ENCODE data around the gene ITPA.
A peak's percentile ranks its signal among the peaks of the same experiment; 100 is the strongest.
"Not testable (repeated sequence)": the region's sequence is repeated elsewhere in the genome, so short reads cannot be mapped to it uniquely, and the experiment has no call there.

ITPA gene

DNA sequence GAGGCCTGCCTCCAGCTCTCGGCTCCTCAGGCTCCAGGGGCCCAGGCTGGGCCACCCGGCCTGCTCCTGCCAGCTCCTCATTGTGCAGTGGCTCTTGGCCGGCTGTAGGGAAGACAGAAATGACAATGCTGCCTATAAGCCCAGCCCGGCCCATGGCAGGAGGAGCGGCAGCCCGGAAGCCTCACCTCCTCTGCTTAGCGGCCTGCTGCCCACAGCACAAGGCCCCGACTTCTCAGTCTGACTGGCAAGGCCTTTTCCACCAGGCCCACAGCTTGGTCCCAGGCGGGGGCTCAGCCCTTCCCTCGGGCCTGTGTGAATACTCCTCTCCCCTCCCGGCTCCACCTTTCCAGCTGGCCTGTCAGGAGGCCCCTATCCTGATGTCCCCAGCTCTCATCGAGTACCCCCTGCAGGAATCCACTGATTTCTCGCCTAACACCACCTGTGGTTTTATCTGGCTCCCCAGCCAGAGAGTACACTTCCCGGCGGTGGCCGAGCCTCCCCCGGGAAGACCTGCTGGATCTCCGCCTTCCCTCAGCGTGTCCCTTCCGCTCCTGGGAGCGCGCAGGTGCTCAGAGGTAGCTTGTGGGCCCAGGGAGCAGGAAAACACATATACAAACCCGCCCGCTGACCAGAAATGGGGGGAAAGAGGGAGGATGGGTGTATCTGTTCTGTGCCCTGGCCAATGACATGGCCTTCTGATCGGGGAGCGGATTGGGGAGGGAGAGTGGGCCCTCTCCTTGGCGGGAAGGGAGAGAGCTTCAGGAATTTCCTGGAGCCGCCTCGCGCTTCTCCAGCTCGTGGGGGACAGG, 5.8 kb upstream of the ITPA start:
- in situ Hi-C loops (cut with MboI; ENCODE audit: low pct_unique_long_range_greater_than_20kb, low sequenced_read_pairs, unreplicated experiment): no loop called here
- DNase-seq (ENCODE audit: low spot score): peak; percentile 76
- TF ChIP-seq, protein P1, sequence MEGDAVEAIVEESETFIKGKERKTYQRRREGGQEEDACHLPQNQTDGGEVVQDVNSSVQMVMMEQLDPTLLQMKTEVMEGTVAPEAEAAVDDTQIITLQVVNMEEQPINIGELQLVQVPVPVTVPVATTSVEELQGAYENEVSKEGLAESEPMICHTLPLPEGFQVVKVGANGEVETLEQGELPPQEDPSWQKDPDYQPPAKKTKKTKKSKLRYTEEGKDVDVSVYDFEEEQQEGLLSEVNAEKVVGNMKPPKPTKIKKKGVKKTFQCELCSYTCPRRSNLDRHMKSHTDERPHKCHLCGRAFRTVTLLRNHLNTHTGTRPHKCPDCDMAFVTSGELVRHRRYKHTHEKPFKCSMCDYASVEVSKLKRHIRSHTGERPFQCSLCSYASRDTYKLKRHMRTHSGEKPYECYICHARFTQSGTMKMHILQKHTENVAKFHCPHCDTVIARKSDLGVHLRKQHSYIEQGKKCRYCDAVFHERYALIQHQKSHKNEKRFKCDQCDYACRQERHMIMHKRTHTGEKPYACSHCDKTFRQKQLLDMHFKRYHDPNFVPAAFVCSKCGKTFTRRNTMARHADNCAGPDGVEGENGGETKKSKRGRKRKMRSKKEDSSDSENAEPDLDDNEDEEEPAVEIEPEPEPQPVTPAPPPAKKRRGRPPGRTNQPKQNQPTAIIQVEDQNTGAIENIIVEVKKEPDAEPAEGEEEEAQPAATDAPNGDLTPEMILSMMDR (IDR thresholded peaks at IDR 0.05; ENCODE audit: extremely low read depth, insufficient read depth, missing control alignments): no peak

DNA sequence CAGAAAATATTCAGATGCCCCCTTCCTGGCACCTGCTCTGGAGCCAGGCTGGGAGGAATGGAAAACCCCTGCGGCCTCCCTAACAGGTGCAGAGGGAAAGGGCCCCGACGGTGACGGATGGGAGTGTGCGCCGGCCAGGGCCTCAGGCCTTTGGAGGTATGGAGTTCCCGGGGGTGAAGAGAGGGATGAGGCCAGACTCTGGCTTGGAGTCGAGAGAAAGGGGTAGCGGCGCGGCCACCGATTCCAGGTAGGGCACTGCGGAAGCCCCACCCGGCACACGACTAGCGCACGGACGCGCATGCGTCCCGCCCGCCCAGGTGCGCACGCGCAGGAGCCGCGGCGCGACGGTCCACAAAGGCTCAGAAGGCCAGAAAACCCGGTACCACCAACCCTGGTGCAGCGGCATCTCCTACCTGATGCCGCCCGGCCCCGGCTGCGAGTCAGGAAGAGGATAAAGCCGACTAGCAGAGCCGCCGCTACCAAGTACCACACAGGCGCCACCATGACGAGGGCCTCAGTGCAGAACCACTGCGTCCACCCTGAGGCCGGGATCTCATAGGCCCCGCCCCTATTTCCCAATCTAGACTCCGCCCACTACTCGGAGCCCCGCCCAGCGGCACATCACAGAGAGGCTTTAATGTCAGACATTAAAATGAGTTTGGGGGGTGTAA, 5.0 kb upstream of the ITPA start, which contains the start of gene DDRGK1:
Gene DDRGK1 (minus strand): TSS at position 559 of the 671 bp plus-strand sequence. CDS start 55 bp downstream, at position 504.
- TF ChIP-seq, protein P1 (IDR thresholded peaks at IDR 0.05; ENCODE audit: extremely low read depth, insufficient read depth, missing control alignments): no peak
- peak; percentile 94 for DNase-seq (ENCODE audit: low spot score)
- in situ Hi-C loops (cut with MboI; ENCODE audit: low pct_unique_long_range_greater_than_20kb, low sequenced_read_pairs, unreplicated experiment): no loop called here

DNA sequence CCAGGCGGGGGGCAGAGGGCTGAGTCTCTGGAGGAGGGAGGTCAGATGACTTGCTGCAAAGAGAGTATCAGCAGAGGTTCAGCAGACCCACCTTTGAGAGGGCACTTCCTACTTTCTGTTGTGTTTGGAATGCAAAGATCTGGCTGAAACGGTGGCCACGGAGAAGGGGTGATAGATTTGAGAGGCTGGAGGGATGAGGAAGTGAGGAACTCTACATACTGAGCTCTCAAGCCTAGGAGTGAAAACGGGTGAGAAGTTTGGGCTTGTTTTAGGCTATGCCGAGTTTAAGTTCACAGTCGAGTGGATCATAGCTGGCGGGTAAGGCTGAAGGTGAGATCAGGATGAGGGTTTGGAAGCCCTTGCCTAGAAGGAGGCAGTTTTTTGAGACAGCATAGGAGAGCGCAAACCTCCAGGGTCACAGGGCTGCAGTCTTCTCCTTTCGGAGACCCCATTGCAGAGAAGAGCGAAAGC, 477 bp upstream of the ITPA start:
- DNase-seq (ENCODE audit: low spot score): no peak
- TF ChIP-seq, protein P1 (IDR thresholded peaks at IDR 0.05; ENCODE audit: extremely low read depth, insufficient read depth, missing control alignments): no peak
- in situ Hi-C loops (cut with MboI; ENCODE audit: low pct_unique_long_range_greater_than_20kb, low sequenced_read_pairs, unreplicated experiment): no loop called here

- in situ Hi-C loops (cut with MboI; ENCODE audit: low pct_unique_long_range_greater_than_20kb, low sequenced_read_pairs, unreplicated experiment): no loop called here
- DNase-seq (ENCODE audit: low spot score): no peak
- TF ChIP-seq, protein P1 (IDR thresholded peaks at IDR 0.05; ENCODE audit: extremely low read depth, insufficient read depth, missing control alignments): no peak
These were observed 634 bp downstream of the ITPA start for GRCh38 chr20:3209946-3210317.

DNA sequence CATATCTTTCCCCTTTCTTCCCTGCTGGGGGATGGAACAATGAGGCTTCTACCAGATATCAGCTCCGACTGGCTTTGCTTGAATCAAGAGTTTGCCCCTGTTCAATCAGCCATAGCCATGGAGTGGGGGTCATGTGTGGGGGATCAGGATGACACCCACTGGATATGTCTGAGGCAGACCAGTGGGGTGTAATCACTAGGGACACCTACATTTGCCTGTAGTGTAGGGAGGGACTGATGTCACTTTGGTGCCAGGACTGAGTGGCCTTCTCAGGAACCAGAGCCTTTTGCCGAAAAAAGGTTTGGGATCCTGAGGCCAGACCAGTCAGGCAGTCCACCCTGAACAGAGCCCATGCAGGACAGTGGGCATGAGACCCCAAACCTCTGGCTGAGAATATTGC, 1.0 kb downstream of the ITPA start:
- DNase-seq (ENCODE audit: low spot score): no peak
- in situ Hi-C loops (cut with MboI; ENCODE audit: low pct_unique_long_range_greater_than_20kb, low sequenced_read_pairs, unreplicated experiment): no loop called here
- TF ChIP-seq, protein P1 (IDR thresholded peaks at IDR 0.05; ENCODE audit: extremely low read depth, insufficient read depth, missing control alignments): no peak

GRCh38 chr20:3213226-3213625, 3.9 kb downstream of the ITPA start:
- in situ Hi-C loops (cut with MboI; ENCODE audit: low pct_unique_long_range_greater_than_20kb, low sequenced_read_pairs, unreplicated experiment): no loop called here
- TF ChIP-seq, protein P1 (IDR thresholded peaks at IDR 0.05; ENCODE audit: extremely low read depth, insufficient read depth, missing control alignments): no peak
- DNase-seq (ENCODE audit: low spot score): no peak

DNA sequence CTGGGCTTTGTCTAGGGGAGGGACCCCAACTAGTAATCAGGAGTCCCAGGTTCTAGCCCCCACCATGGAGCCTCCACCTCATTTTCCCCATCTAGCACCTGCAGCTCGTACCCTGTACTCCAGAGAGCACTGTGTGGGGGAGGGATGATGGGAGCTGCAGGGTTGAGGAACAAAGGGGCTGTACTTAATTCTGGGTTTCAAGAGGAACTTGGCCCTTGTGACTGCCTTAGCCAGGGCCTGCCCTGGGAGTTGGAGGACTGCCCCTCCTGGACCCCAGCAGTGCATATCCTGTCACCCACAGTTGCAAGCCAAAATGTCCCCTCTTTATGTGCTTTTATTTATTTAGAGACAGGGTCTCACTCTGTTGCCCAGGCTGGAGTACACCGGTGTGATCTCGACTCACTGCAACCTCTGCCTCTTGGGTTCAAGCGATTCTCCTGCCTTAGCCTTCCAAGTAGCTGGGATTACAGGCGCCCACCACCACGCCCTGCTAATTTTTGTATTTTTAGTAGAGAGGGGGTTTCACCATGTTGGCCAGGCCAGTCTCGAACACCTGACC, 6.1 kb downstream of the ITPA start:
- DNase-seq (ENCODE audit: low spot score); in situ Hi-C loops (cut with MboI; ENCODE audit: low pct_unique_long_range_greater_than_20kb, low sequenced_read_pairs, unreplicated experiment): not testable (repeated sequence)

Data from GM13977 (cell line).